ENCODE data around the gene ACSF3.

- TF ChIP-seq, protein P1, sequence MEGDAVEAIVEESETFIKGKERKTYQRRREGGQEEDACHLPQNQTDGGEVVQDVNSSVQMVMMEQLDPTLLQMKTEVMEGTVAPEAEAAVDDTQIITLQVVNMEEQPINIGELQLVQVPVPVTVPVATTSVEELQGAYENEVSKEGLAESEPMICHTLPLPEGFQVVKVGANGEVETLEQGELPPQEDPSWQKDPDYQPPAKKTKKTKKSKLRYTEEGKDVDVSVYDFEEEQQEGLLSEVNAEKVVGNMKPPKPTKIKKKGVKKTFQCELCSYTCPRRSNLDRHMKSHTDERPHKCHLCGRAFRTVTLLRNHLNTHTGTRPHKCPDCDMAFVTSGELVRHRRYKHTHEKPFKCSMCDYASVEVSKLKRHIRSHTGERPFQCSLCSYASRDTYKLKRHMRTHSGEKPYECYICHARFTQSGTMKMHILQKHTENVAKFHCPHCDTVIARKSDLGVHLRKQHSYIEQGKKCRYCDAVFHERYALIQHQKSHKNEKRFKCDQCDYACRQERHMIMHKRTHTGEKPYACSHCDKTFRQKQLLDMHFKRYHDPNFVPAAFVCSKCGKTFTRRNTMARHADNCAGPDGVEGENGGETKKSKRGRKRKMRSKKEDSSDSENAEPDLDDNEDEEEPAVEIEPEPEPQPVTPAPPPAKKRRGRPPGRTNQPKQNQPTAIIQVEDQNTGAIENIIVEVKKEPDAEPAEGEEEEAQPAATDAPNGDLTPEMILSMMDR (IDR thresholded peaks at IDR 0.05): no peak
- no peak for TF ChIP-seq POLR2A (IDR thresholded peaks at IDR 0.05)
These were observed 48.4 kb upstream of the ACSF3 start for GRCh38 chr16:89045181-89045815.
